K562 (cell line): ENCODE measurements around the gene BRD3. TPM values are rescaled to one million over a fixed set of nuclear protein-coding genes. Genes with fewer than 3 reads are reported as not detected.

Experiments used
- ARID3B ChIP-seq: fragments of 250-450 bp; sonication (Bioruptor Pico); IDR thresholded peaks from 2 replicates; pipeline ENCODE4 v1.4.0; 2020; ENCODE audit warnings: borderline replicate concordance
- BCL6 ChIP-seq: fragments of 250-450 bp; sonication (Bioruptor Pico); IDR thresholded peaks from 2 replicates; pipeline ENCODE4 v1.4.0; 2020
- CBX3 ChIP-seq, 2 experiments: IDR thresholded peaks; 1 replicate in 1 of 2; 2 replicates in 1 of 2; pipeline ENCODE4 v1.6.1; 2012; ENCODE audit warnings: inconsistent platforms in 2 of 2, low read length in 2 of 2, borderline replicate concordance in 1 of 2, control low read depth in 1 of 2
- CEBPZ ChIP-seq: fragments of 150-350 bp; IDR thresholded peaks from 2 replicates; pipeline ENCODE4 v1.6.1; 2014; ENCODE audit warnings: low read depth, mild to moderate bottlenecking, low read length, borderline replicate concordance
- GABPB1 ChIP-seq: sonication (generic); formaldehyde crosslinking; IDR thresholded peaks from 2 replicates; pipeline ENCODE4 v1.8.0; 2022; ENCODE audit warnings: mild to moderate bottlenecking, missing genetic modification reagents
- MCM5 ChIP-seq: fragments of 450-650 bp; IDR thresholded peaks from 2 replicates; pipeline ENCODE4 v1.6.1; 2016; ENCODE audit warnings: low read depth
- NFIC ChIP-seq: fragments of 450-650 bp; IDR thresholded peaks from 2 replicates; pipeline ENCODE4 v1.6.1; 2017; ENCODE audit warnings: mild to moderate bottlenecking, inconsistent platforms
- STAG1 ChIP-seq: sonication (generic); formaldehyde crosslinking; IDR thresholded peaks from 2 replicates; pipeline ENCODE4 v1.5.0; 2020; ENCODE audit warnings: missing genetic modification reagents, borderline replicate concordance
- ZBTB33 ChIP-seq: sonication (generic); formaldehyde crosslinking; IDR thresholded peaks from 2 replicates; pipeline ENCODE4 v1.8.1; 2023; ENCODE audit warnings: mild to moderate bottlenecking, missing genetic modification reagents
- ZBTB9 ChIP-seq: fragments of 450-650 bp; formaldehyde crosslinking; IDR thresholded peaks from 2 replicates; pipeline ENCODE4 v1.4.0; 2020; ENCODE audit warnings: mild to moderate bottlenecking, moderate library complexity
- ZEB2 ChIP-seq: fragments of 450-650 bp; IDR thresholded peaks from 2 replicates; pipeline ENCODE4 v1.6.1; 2016
- ZMIZ1 ChIP-seq, 2 experiments: fragments of 150-350 bp in 1 of 2; IDR thresholded peaks; 2 replicates each; pipeline ENCODE4 v1.6.1; 2012 to 2016; ENCODE audit warnings: low read depth in 2 of 2, low read length in 2 of 2, mild to moderate bottlenecking in 1 of 2, moderate library complexity in 1 of 2
- ZNF436 ChIP-seq: fragments of 250-450, 450-650 bp; sonication (Bioruptor Pico); formaldehyde crosslinking; IDR thresholded peaks from 2 replicates; pipeline ENCODE4 v1.7.0; 2020; ENCODE audit warnings: mild to moderate bottlenecking
- ZNF717 ChIP-seq: fragments of 250-450 bp; sonication (Bioruptor Pico); IDR thresholded peaks from 2 replicates; pipeline ENCODE4 v1.5.0; 2021
- ZNF75A ChIP-seq: fragments of 450-650 bp; formaldehyde crosslinking; IDR thresholded peaks from 2 replicates; pipeline ENCODE4 v1.4.0; 2020; ENCODE audit warnings: mild to moderate bottlenecking
- ZNF778 ChIP-seq: fragments of 450-650 bp; formaldehyde crosslinking; IDR thresholded peaks from 2 replicates; pipeline ENCODE4 v1.4.0; 2020; ENCODE audit warnings: mild to moderate bottlenecking, moderate library complexity
- polyA plus RNA-seq, 8 experiments: library from polyadenylated mRNA; depleted of rRNA in 4 of 8; stranded (reverse) in 5 of 8; unstranded in 3 of 8; fragments of >200 nt; fragmentation: Nextera tagmentation in 2 of 8; fragmentation: Illumina TruSeq in 1 of 8; extraction: Ambion mirVana in 2 of 8; extraction: Trizol in 1 of 8; gene quantifications; 2 replicates each; pipeline versions ENCODE4 v1.2.1 to v1.2.3, GENCODE V29; 2011 to 2014; ENCODE audit warnings: inconsistent platforms in 1 of 8, missing spikeins in 1 of 8
- total RNA-seq, 7 experiments: library from RNA; depleted of rRNA in 6 of 7; stranded (reverse); fragments of >200 nt in 6 of 7; fragmentation: Illumina TruSeq in 2 of 7; extraction: Trizol in 2 of 7; gene quantifications; 2 replicates each; pipeline versions ENCODE4 v1.2.1 to v1.2.3, GENCODE V29; 2011 to 2021; ENCODE audit warnings: low replicate concordance in 1 of 7

Gene BRD3
- total and polyA plus RNA-seq, 9 of the 15 experiments (the other 6 are each of a cell fraction or from before 2014, with no cell fraction given): 0.82 to 37.1 (median 4.2) TPM

GRCh38 chr9:134024828-134025605, 42.8 kb downstream of the BRD3 start, which contains the start of gene BRD3OS (continued):
- TF ChIP-seq STAG1 (no peak), CEBPZ (no peak; the same call in 1 of the 2 replicates), CBX3 (IDR thresholded peaks at IDR 0.05; ENCODE audit: borderline replicate concordance in 1 of 2, low read length in 2 of 2) (no peak), ZNF436 (CRISPR knock-in tag) (no peak), NFIC (no peak), ZNF778 (no peak), ZNF75A (CRISPR knock-in tag) (no peak), ZNF717 (CRISPR knock-in tag) (no peak), ZMIZ1 (IDR thresholded peaks at IDR 0.05; ENCODE audit: low read depth in 2 of 2, low read length in 2 of 2) (peak in 1 of 2 experiments; percentile 96; a peak in 2 of 4 replicates), ARID3B (no peak), ZEB2 (no peak), ZBTB9 (CRISPR knock-in tag) (0 out of 2 replicates have a peak, but pooled peaks have one; percentile 54), ZBTB33 (CRISPR knock-in tag) (no peak), BCL6 (CRISPR knock-in tag) (no peak), MCM5 (no peak), GABPB1 (CRISPR knock-in tag) (peak; percentile 19; the same call in 1 of the 2 replicates)
